OCI-LY3 (cell line): ENCODE results near the gene CNTNAP2.

Experiments used
- EZH2phosphoT487 ChIP-seq: fragments of 200-600 bp; shearing (Covaris generic); IDR thresholded peaks from 2 replicates; pipeline ENCODE4 v1.6.1; 2018; ENCODE audit warnings: antibody characterized with exemption, mixed run types, low read depth
- TF ChIP-seq, protein P1 (sequence below): fragments of 200-600, 300-600 bp; sonication (generic); IDR thresholded peaks from 2 replicates; pipeline ENCODE4 v1.5.1; 2014; ENCODE audit warnings: antibody characterized with exemption, low read length, low read depth

DNA sequence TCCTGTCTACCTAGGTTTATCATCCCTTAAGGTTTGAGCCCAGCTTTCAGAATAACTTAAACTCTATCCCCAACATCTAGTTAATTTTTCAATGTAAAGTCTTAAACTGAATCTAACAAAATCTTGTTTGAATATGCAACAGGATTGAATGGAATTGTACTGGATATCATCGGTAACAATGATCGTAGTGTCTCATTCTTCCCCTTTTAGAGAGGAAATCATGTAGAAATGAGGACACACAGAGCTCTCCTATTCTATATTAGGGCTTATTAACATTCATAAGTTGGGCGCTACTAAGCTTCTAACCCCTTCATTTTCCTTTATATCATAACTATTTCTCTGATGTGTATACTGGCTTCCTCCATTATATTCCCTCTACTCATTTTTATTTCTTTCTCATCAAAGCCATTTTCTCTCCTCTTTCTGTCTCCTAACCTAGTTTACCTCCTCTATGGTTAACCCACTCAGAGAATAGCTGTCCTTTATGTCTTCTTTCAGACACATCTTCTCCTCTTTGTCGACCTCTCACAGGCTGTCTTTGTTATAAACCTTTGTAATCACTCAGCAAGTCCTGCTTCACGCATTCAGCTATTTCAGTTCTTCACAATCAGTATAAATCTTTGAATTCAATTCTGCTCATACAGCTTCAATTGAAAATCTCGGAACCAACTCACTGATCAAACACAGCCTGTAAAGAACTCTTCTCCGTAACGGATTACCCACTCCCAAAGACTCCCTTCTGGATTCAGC, 1455.0 kb downstream of the CNTNAP2 start:
- TF ChIP-seq, protein P1, sequence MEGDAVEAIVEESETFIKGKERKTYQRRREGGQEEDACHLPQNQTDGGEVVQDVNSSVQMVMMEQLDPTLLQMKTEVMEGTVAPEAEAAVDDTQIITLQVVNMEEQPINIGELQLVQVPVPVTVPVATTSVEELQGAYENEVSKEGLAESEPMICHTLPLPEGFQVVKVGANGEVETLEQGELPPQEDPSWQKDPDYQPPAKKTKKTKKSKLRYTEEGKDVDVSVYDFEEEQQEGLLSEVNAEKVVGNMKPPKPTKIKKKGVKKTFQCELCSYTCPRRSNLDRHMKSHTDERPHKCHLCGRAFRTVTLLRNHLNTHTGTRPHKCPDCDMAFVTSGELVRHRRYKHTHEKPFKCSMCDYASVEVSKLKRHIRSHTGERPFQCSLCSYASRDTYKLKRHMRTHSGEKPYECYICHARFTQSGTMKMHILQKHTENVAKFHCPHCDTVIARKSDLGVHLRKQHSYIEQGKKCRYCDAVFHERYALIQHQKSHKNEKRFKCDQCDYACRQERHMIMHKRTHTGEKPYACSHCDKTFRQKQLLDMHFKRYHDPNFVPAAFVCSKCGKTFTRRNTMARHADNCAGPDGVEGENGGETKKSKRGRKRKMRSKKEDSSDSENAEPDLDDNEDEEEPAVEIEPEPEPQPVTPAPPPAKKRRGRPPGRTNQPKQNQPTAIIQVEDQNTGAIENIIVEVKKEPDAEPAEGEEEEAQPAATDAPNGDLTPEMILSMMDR: no peak
- TF ChIP-seq EZH2phosphoT487: no peak
